GM18867 (cell line): ENCODE data around the gene SLITRK1.

ENCODE experiments used
- ATAC-seq: cut with Tn5 transposase; IDR thresholded peaks from one replicate; pipeline ENCODE4 v1.9.1; 2021; ENCODE audit warnings: mild to moderate bottlenecking, moderate library complexity; ENCODE audit not compliant: unreplicated experiment

The SLITRK1 gene

GRCh38 chr13:83876546-83876945, 5.7 kb downstream of the SLITRK1 start:
- ATAC-seq, result peak; percentile 88

GRCh38 chr13:83867708-83868107, 14.6 kb downstream of the SLITRK1 start:
- ATAC-seq, result no peak

GRCh38 chr13:83865161-83866137, 16.8 kb downstream of the SLITRK1 start:
- ATAC-seq, result no peak

- no peak for ATAC-seq
Observed at GRCh38 chr13:83853771-83854170, 28.5 kb downstream of the SLITRK1 start.

- no peak for ATAC-seq
Observed at GRCh38 chr13:83845106-83845505, 37.2 kb downstream of the SLITRK1 start.

- ATAC-seq, result no peak
Observed at GRCh38 chr13:83839146-83839545, 43.1 kb downstream of the SLITRK1 start.

GRCh38 chr13:83831796-83832195, 50.5 kb downstream of the SLITRK1 start:
- ATAC-seq, result no peak

- no peak for ATAC-seq
Observed at GRCh38 chr13:83829810-83830209, 52.5 kb downstream of the SLITRK1 start.

GRCh38 chr13:83827338-83827737, 54.9 kb downstream of the SLITRK1 start:
- no peak for ATAC-seq
